HG03097 (cell line): ENCODE data around the gene KIF26A.

Experiments used
- ATAC-seq: cut with Tn5 transposase; IDR thresholded peaks from one replicate; pipeline ENCODE4 v1.9.1; 2021; ENCODE audit not compliant: unreplicated experiment, low FRiP score

The KIF26A gene

GRCh38 chr14:104112113-104112505 is 26.3 kb upstream of the KIF26A start:
- no peak for ATAC-seq

GRCh38 chr14:104112609-104113571 is 25.5 kb upstream of the KIF26A start:
- ATAC-seq = no peak

- ATAC-seq = no peak
Observed at GRCh38 chr14:104113631-104114420, 24.6 kb upstream of the KIF26A start.

- ATAC-seq = no peak
Observed at GRCh38 chr14:104114421-104115130, 23.8 kb upstream of the KIF26A start.

- no peak for ATAC-seq
Observed at GRCh38 chr14:104115131-104115600, 23.2 kb upstream of the KIF26A start.

GRCh38 chr14:104115691-104116287 is 22.6 kb upstream of the KIF26A start:
- ATAC-seq = no peak

- ATAC-seq = no peak
Observed at GRCh38 chr14:104116288-104116755, 22.1 kb upstream of the KIF26A start.

GRCh38 chr14:104116756-104117340 is 21.5 kb upstream of the KIF26A start:
- no peak for ATAC-seq

- ATAC-seq = no peak
Observed at GRCh38 chr14:104117341-104118005, 20.9 kb upstream of the KIF26A start.

- ATAC-seq = no peak
Observed at GRCh38 chr14:104118006-104118844, 20.2 kb upstream of the KIF26A start.

- no peak for ATAC-seq
Observed at GRCh38 chr14:104119119-104119487, 19.3 kb upstream of the KIF26A start.

- no peak for ATAC-seq
Observed at GRCh38 chr14:104119488-104120251, 18.7 kb upstream of the KIF26A start.

- ATAC-seq = no peak
Observed at GRCh38 chr14:104120281-104120741, 18.1 kb upstream of the KIF26A start.

GRCh38 chr14:104121142-104121541 is 17.2 kb upstream of the KIF26A start:
- ATAC-seq = no peak

- ATAC-seq = no peak
Observed at GRCh38 chr14:104123879-104124278, 14.5 kb upstream of the KIF26A start.

- ATAC-seq = no peak
Observed at GRCh38 chr14:104125011-104125410, 13.4 kb upstream of the KIF26A start.

GRCh38 chr14:104126753-104127152 is 11.6 kb upstream of the KIF26A start:
- ATAC-seq = no peak

GRCh38 chr14:104128981-104129380 is 9.4 kb upstream of the KIF26A start:
- ATAC-seq = no peak
